B cell (primary cell): Measurements from ENCODE around the gene MARS1. TPM values are rescaled to one million over a fixed set of nuclear protein-coding genes. Genes with fewer than 3 reads are reported as not detected.

Experiments used
- ATAC-seq: fragments of 200-7000 bp; cut with Tn5 transposase; one replicate; pipeline ENCODE4 v1.10.0; 2021; ENCODE audit warnings: low read depth, mild to moderate bottlenecking, moderate number of reproducible peaks, moderate library complexity
- CTCF ChIA-PET: fragments of 350-600 bp; sonication (Branson Sonifier 250); formaldehyde crosslinking; loops from one replicate; lab custom pipeline; 2021; ENCODE audit warnings: antibody characterized with exemption, inconsistent platforms; lab: Charles Lee
- POLR2A ChIA-PET: fragments of 350-600 bp; sonication (Branson Sonifier 250); formaldehyde crosslinking; loops from one replicate; lab custom pipeline; 2021; ENCODE audit warnings: antibody characterized with exemption; lab: Charles Lee
- DNase-seq: peaks from one replicate; pipeline ENCODE4 v3.0.0; 2013
- H2AFZ ChIP-seq: 2 replicates; pipeline ENCODE4 v1.6.1; 2012; ENCODE audit warnings: mild to moderate bottlenecking, low read depth, low read length; ENCODE audit not compliant: insufficient read depth, poor library complexity, severe bottlenecking
- H3K27ac ChIP-seq, 2 donors: 1 replicate in 1 of 2; 2 replicates in 1 of 2; pipeline ENCODE4 v1.5.1; 2012 to 2013; ENCODE audit warnings: low read length in 2 of 2, mild to moderate bottlenecking in 2 of 2, moderate library complexity in 1 of 2
- H3K27me3 ChIP-seq, 4 experiments: fragments of 200-600 bp in 1 of 4; sonication (generic) in 1 of 4; replicated peaks in 1 of 4; 1 replicate in 2 of 4; 2 replicates in 2 of 4; pipeline versions ENCODE4 v1.6.1 to v1.7.0; 2013 to 2016; ENCODE audit warnings: low read length in 3 of 4, mild to moderate bottlenecking in 2 of 4, mixed read lengths in 1 of 4, moderate library complexity in 1 of 4; ENCODE audit not compliant: insufficient read depth in 4 of 4, control insufficient read depth in 3 of 4; ENCODE audit errors: control extremely low read depth in 1 of 4
- H3K36me3 ChIP-seq, 2 experiments: replicated peaks in 1 of 2; 1 replicate in 1 of 2; 2 replicates in 1 of 2; pipeline versions ENCODE4 v1.6.1 to v1.7.1; 2013; ENCODE audit warnings: low read length in 1 of 2; ENCODE audit not compliant: insufficient read depth in 2 of 2, control insufficient read depth in 1 of 2; ENCODE audit errors: control extremely low read depth in 1 of 2, extremely low read depth in 1 of 2
- H3K4me1 ChIP-seq, 2 donors: fragments of 200-600 bp in 1 of 2; sonication (generic) in 1 of 2; 1 replicate in 1 of 2; 2 replicates in 1 of 2; pipeline versions ENCODE4 v1.5.1 to v1.6.1; 2013 to 2017; ENCODE audit warnings: low read length in 2 of 2; ENCODE audit not compliant: control insufficient read depth in 2 of 2, insufficient read depth in 2 of 2
- H3K4me2 ChIP-seq: replicated peaks from 2 replicates; pipeline ENCODE3; 2012; ENCODE audit warnings: mild to moderate bottlenecking, low read depth, low read length; ENCODE audit not compliant: poor library complexity, severe bottlenecking
- H3K4me3 ChIP-seq, 5 experiments: fragments of 200-600 bp in 1 of 5; sonication (generic) in 1 of 5; 1 replicate in 3 of 5; 2 replicates in 2 of 5; pipeline versions ENCODE4 v1.5.1 to v1.7.0; 2011 to 2016; ENCODE audit warnings: low read length in 4 of 5, mild to moderate bottlenecking in 4 of 5, low read depth in 2 of 5, control low read depth in 1 of 5, moderate library complexity in 1 of 5; ENCODE audit not compliant: insufficient read depth in 1 of 5; ENCODE audit errors: control extremely low read depth in 1 of 5, extremely low read depth in 1 of 5
- H3K79me2 ChIP-seq: fragments of 200-600 bp; sonication (generic); one replicate; pipeline ENCODE4 v1.6.0; 2016; ENCODE audit warnings: low read length; ENCODE audit not compliant: control insufficient read depth, insufficient read depth
- H3K9ac ChIP-seq: fragments of 200-600 bp; sonication (generic); 2 replicates; pipeline ENCODE4 v1.6.1; 2017; ENCODE audit warnings: mild to moderate bottlenecking, low read length, moderate library complexity
- H3K9me3 ChIP-seq, 3 donors: one replicate each; pipeline versions ENCODE4 v1.6.1 to v1.7.1; 2013; ENCODE audit warnings: low read length in 2 of 3; ENCODE audit not compliant: control insufficient read depth in 2 of 3, insufficient read depth in 1 of 3; ENCODE audit errors: control extremely low read depth in 1 of 3
- H4K20me1 ChIP-seq: 2 replicates; pipeline ENCODE4 v1.6.0; 2012; ENCODE audit warnings: mild to moderate bottlenecking, low read length; ENCODE audit not compliant: insufficient read depth, control insufficient read depth, poor library complexity, severe bottlenecking
- H3K27ac Mint-ChIP-seq: one replicate; pipeline ENCODE4 v1.8.0; 2021; ENCODE audit warnings: mixed read lengths
- H3K27me3 Mint-ChIP-seq: one replicate; pipeline ENCODE4 v1.8.0; 2021; ENCODE audit warnings: mixed read lengths
- H3K4me1 Mint-ChIP-seq: one replicate; pipeline ENCODE4 v1.8.0; 2021; ENCODE audit warnings: mixed read lengths
- H3K4me3 Mint-ChIP-seq: one replicate; pipeline ENCODE4 v1.8.0; 2021; ENCODE audit warnings: mixed read lengths
- H3K9me3 Mint-ChIP-seq: one replicate; pipeline ENCODE4 v1.8.0; 2022; ENCODE audit warnings: mixed read lengths; ENCODE audit not compliant: insufficient read depth
- CTCF ChIP-seq: fragments of 200-600 bp; IDR thresholded peaks from one replicate; pipeline ENCODE4 v1.8.0; 2022; ENCODE audit warnings: antibody characterized with exemption, mild to moderate bottlenecking
- EZH2 ChIP-seq: IDR thresholded peaks from 2 replicates; pipeline ENCODE4 v1.6.1; 2012; ENCODE audit warnings: borderline replicate concordance, low read depth, mild to moderate bottlenecking, moderate library complexity, low read length; ENCODE audit not compliant: insufficient read depth, poor library complexity, severe bottlenecking
- WGBS: methylation state at CpG from one replicate; pipeline ENCODE4 v1.1.5; 2013; ENCODE audit warnings: missing lambda C conversion rate; ENCODE audit not compliant: insufficient coverage; 5-methylcytosine and 5-hydroxymethylcytosine counted together
- intact Hi-C: fragments of 100-400 bp; cut with micrococcal nuclease; formaldehyde crosslinking; loops from one replicate; pipeline ENCODE4 v1.10.0; 2022
- polyA plus RNA-seq: library from polyadenylated mRNA; depleted of rRNA; stranded (reverse); fragments of >200 nt; gene quantifications from 2 replicates; pipeline ENCODE4 v1.2.3, GENCODE V29; 2012
- total RNA-seq, 2 donors: library from RNA; stranded (reverse); fragments of 120-200 nt in 1 of 2; gene quantifications; 1 replicate in 1 of 2; 2 replicates in 1 of 2; pipeline versions ENCODE4 v1.2.3 to v1.2.4, GENCODE V29; 2013 to 2022

The MARS1 gene
- total and polyA plus RNA-seq, 2 donors (not counting 1 experiment from before 2014, with no cell fraction given) = 158 to 193 TPM

- Mint-ChIP-seq H3K4me3 (peak within 1 kb of the TSS; percentile 76), H3K4me1 (peaks cover 40% of the 10 kb centered on the region), H3K9me3 (no peaks in the 10 kb centered on the region), H3K27me3 (peaks cover 32% of the 10 kb centered on the region), H3K27ac (peak within 1 kb of the TSS; percentile 2)
- peak within 1 kb of the TSS; percentile 60 for H3K9ac ChIP-seq
- H3K27me3 ChIP-seq = peaks cover 0 to 32% (median 10%) of the 10 kb centered on the region in 4 experiments
- no peak for TF ChIP-seq EZH2
- TF ChIP-seq CTCF = no peak
- peaks cover 18 to 27% of the 10 kb centered on the region in 2 donors for H3K4me1 ChIP-seq
- H3K4me2 ChIP-seq = peak within 1 kb of the TSS; percentile 89
- peaks cover 0 to 4% (median 0%) of the 10 kb centered on the region in 3 donors for H3K9me3 ChIP-seq
- POLR2A ChIA-PET = no interaction called here
- H3K36me3 ChIP-seq = no peaks in the 10 kb centered on the region
- DNase-seq = peak; percentile 61
- peak within 1 kb of the TSS; percentile 84 for H2AFZ ChIP-seq
- CTCF ChIA-PET = no interaction called here
- H3K27ac ChIP-seq = no peak within 1 kb of the TSS
- H3K79me2 ChIP-seq = peaks cover 19% of the 10 kb centered on the region
- H3K4me3 ChIP-seq = peak within 1 kb of the TSS in 4 of 5 experiments; percentile 33 to 66 (median 50)
- 6% methylated on average over 45 of the region's 52 CpGs for WGBS
- H4K20me1 ChIP-seq = no peaks in the 10 kb centered on the region
- intact Hi-C loops = no loop called here
- peak; percentile 34 for ATAC-seq
These were observed 62.2 kb downstream of the MARS1 start, which contains the start of gene KIF5A for GRCh38 chr12:57549909-57550640. Gene KIF5A (plus strand): TSS chr12:57550044. CDS start chr12:57550272, 228 bp downstream.
